ENCODE measurements around the gene OR13C9. TPM values are rescaled to one million over a fixed set of nuclear protein-coding genes. Genes with fewer than 3 reads are reported as not detected.

OR13C9 gene
- total and polyA plus RNA-seq, 10 of the 15 experiments (the other 5 are each of a cell fraction or from before 2014, with no cell fraction given) = not detected

Other genes starting within 250 kb of the OR13C9 start
Only the 7 nearest of the 9 such genes appear.
- gene OR13F1, start 113.9 kb downstream of the OR13C9 start, total RNA-seq (2014; rRNA removed) = not detected in 2 replicates
- gene OR13F1, start 113.9 kb downstream of the OR13C9 start, total RNA-seq (2014; rRNA removed; fragmentation: Illumina TruSeq; extraction: Trizol) = not detected in 2 replicates
- not detected in 2 replicates for gene OR13F1, start 113.9 kb downstream of the OR13C9 start, total RNA-seq (2021)
- not detected in 2 replicates for gene OR13F1, start 113.9 kb downstream of the OR13C9 start, polyA plus RNA-seq (2011; rRNA removed)
- gene OR13F1, start 113.9 kb downstream of the OR13C9 start, polyA plus RNA-seq (2014; fragmentation: Illumina TruSeq; extraction: Trizol) = not detected in 2 replicates
- gene OR13F1, start 113.9 kb downstream of the OR13C9 start, polyA plus RNA-seq (2014; fragmentation: Nextera tagmentation; extraction: Ambion mirVana) = not detected
- gene OR13F1, start 113.9 kb downstream of the OR13C9 start, polyA plus RNA-seq (2014; rRNA removed) = not detected in 2 replicates
- gene OR13F1, start 113.9 kb downstream of the OR13C9 start, polyA plus RNA-seq (2016; fragmentation: Nextera tagmentation; extraction: Ambion mirVana) = not detected
- gene OR13C4, start 91.0 kb downstream of the OR13C9 start, total RNA-seq (2014; rRNA removed) = 0.17 TPM in 1 of 2 replicates, not detected in the other
- gene OR13C4, start 91.0 kb downstream of the OR13C9 start, total RNA-seq (2014; rRNA removed; fragmentation: Illumina TruSeq; extraction: Trizol) = not detected in 2 replicates
- gene OR13C4, start 91.0 kb downstream of the OR13C9 start, total RNA-seq (2021) = not detected in 2 replicates
- 0.26 and 0.85 TPM in 2 replicates for gene OR13C4, start 91.0 kb downstream of the OR13C9 start, polyA plus RNA-seq (2011; rRNA removed)
- gene OR13C4, start 91.0 kb downstream of the OR13C9 start, polyA plus RNA-seq (2014; fragmentation: Illumina TruSeq; extraction: Trizol) = not detected in 2 replicates
- gene OR13C4, start 91.0 kb downstream of the OR13C9 start, polyA plus RNA-seq (2014; fragmentation: Nextera tagmentation; extraction: Ambion mirVana) = not detected
- gene OR13C4, start 91.0 kb downstream of the OR13C9 start, polyA plus RNA-seq (2014; rRNA removed) = not detected in 2 replicates
- not detected for gene OR13C4, start 91.0 kb downstream of the OR13C9 start, polyA plus RNA-seq (2016; fragmentation: Nextera tagmentation; extraction: Ambion mirVana)
- not detected in 2 replicates for gene OR13C3, start 81.3 kb downstream of the OR13C9 start, total RNA-seq (2014; rRNA removed)
- gene OR13C3, start 81.3 kb downstream of the OR13C9 start, total RNA-seq (2014; rRNA removed; fragmentation: Illumina TruSeq; extraction: Trizol) = not detected in 2 replicates
- gene OR13C3, start 81.3 kb downstream of the OR13C9 start, total RNA-seq (2021) = not detected in 2 replicates
- gene OR13C3, start 81.3 kb downstream of the OR13C9 start, polyA plus RNA-seq (2011; rRNA removed) = 0.87 and 1.1 TPM in 2 replicates
- gene OR13C3, start 81.3 kb downstream of the OR13C9 start, polyA plus RNA-seq (2014; fragmentation: Illumina TruSeq; extraction: Trizol) = not detected in 2 replicates
- not detected for gene OR13C3, start 81.3 kb downstream of the OR13C9 start, polyA plus RNA-seq (2014; fragmentation: Nextera tagmentation; extraction: Ambion mirVana)
- gene OR13C3, start 81.3 kb downstream of the OR13C9 start, polyA plus RNA-seq (2014; rRNA removed) = not detected in 2 replicates
- gene OR13C3, start 81.3 kb downstream of the OR13C9 start, polyA plus RNA-seq (2016; fragmentation: Nextera tagmentation; extraction: Ambion mirVana) = not detected
- not detected in 2 replicates for gene OR13C8, start 49.0 kb downstream of the OR13C9 start, total RNA-seq (2014; rRNA removed)
- not detected in 2 replicates for gene OR13C8, start 49.0 kb downstream of the OR13C9 start, total RNA-seq (2014; rRNA removed; fragmentation: Illumina TruSeq; extraction: Trizol)
- not detected in 2 replicates for gene OR13C8, start 49.0 kb downstream of the OR13C9 start, total RNA-seq (2021)
- gene OR13C8, start 49.0 kb downstream of the OR13C9 start, polyA plus RNA-seq (2011; rRNA removed) = not detected in 2 replicates
- gene OR13C8, start 49.0 kb downstream of the OR13C9 start, polyA plus RNA-seq (2014; fragmentation: Illumina TruSeq; extraction: Trizol) = not detected in 2 replicates
- not detected for gene OR13C8, start 49.0 kb downstream of the OR13C9 start, polyA plus RNA-seq (2014; fragmentation: Nextera tagmentation; extraction: Ambion mirVana)
- gene OR13C8, start 49.0 kb downstream of the OR13C9 start, polyA plus RNA-seq (2014; rRNA removed) = not detected in 2 replicates
- gene OR13C8, start 49.0 kb downstream of the OR13C9 start, polyA plus RNA-seq (2016; fragmentation: Nextera tagmentation; extraction: Ambion mirVana) = not detected
- gene OR13C5, start 18.8 kb downstream of the OR13C9 start, total RNA-seq (2014; rRNA removed) = not detected in 2 replicates
- not detected in 2 replicates for gene OR13C5, start 18.8 kb downstream of the OR13C9 start, total RNA-seq (2014; rRNA removed; fragmentation: Illumina TruSeq; extraction: Trizol)
- not detected in 2 replicates for gene OR13C5, start 18.8 kb downstream of the OR13C9 start, total RNA-seq (2021)
- gene OR13C5, start 18.8 kb downstream of the OR13C9 start, polyA plus RNA-seq (2011; rRNA removed) = 0.52 and 0.58 TPM in 2 replicates
- not detected in 2 replicates for gene OR13C5, start 18.8 kb downstream of the OR13C9 start, polyA plus RNA-seq (2014; fragmentation: Illumina TruSeq; extraction: Trizol)
- gene OR13C5, start 18.8 kb downstream of the OR13C9 start, polyA plus RNA-seq (2014; fragmentation: Nextera tagmentation; extraction: Ambion mirVana) = not detected
- gene OR13C5, start 18.8 kb downstream of the OR13C9 start, polyA plus RNA-seq (2014; rRNA removed) = not detected in 2 replicates
- not detected for gene OR13C5, start 18.8 kb downstream of the OR13C9 start, polyA plus RNA-seq (2016; fragmentation: Nextera tagmentation; extraction: Ambion mirVana)
- gene OR13C2, start 12.6 kb downstream of the OR13C9 start, total RNA-seq (2014; rRNA removed) = not detected in 2 replicates
- not detected in 2 replicates for gene OR13C2, start 12.6 kb downstream of the OR13C9 start, total RNA-seq (2014; rRNA removed; fragmentation: Illumina TruSeq; extraction: Trizol)
- not detected in 2 replicates for gene OR13C2, start 12.6 kb downstream of the OR13C9 start, total RNA-seq (2021)
- gene OR13C2, start 12.6 kb downstream of the OR13C9 start, polyA plus RNA-seq (2011; rRNA removed) = 0.11 TPM in 1 of 2 replicates, not detected in the other
- not detected in 2 replicates for gene OR13C2, start 12.6 kb downstream of the OR13C9 start, polyA plus RNA-seq (2014; fragmentation: Illumina TruSeq; extraction: Trizol)
- not detected for gene OR13C2, start 12.6 kb downstream of the OR13C9 start, polyA plus RNA-seq (2014; fragmentation: Nextera tagmentation; extraction: Ambion mirVana)
- not detected in 2 replicates for gene OR13C2, start 12.6 kb downstream of the OR13C9 start, polyA plus RNA-seq (2014; rRNA removed)
- not detected for gene OR13C2, start 12.6 kb downstream of the OR13C9 start, polyA plus RNA-seq (2016; fragmentation: Nextera tagmentation; extraction: Ambion mirVana)
- gene OR13D1, start 76.3 kb upstream of the OR13C9 start, total RNA-seq (2014; rRNA removed) = not detected in 2 replicates
- not detected in 2 replicates for gene OR13D1, start 76.3 kb upstream of the OR13C9 start, total RNA-seq (2014; rRNA removed; fragmentation: Illumina TruSeq; extraction: Trizol)
- not detected in 2 replicates for gene OR13D1, start 76.3 kb upstream of the OR13C9 start, total RNA-seq (2021)
- not detected in 2 replicates for gene OR13D1, start 76.3 kb upstream of the OR13C9 start, polyA plus RNA-seq (2011; rRNA removed)
- gene OR13D1, start 76.3 kb upstream of the OR13C9 start, polyA plus RNA-seq (2014; fragmentation: Illumina TruSeq; extraction: Trizol) = not detected in 2 replicates
- gene OR13D1, start 76.3 kb upstream of the OR13C9 start, polyA plus RNA-seq (2014; fragmentation: Nextera tagmentation; extraction: Ambion mirVana) = not detected
- not detected in 2 replicates for gene OR13D1, start 76.3 kb upstream of the OR13C9 start, polyA plus RNA-seq (2014; rRNA removed)
- not detected for gene OR13D1, start 76.3 kb upstream of the OR13C9 start, polyA plus RNA-seq (2016; fragmentation: Nextera tagmentation; extraction: Ambion mirVana)

Measured in GM12878 (cell line).